ENCODE data around the gene ATXN2L. TPM values are rescaled to one million over a fixed set of nuclear protein-coding genes. Genes with fewer than 3 reads are reported as not detected.

The ATXN2L gene
- total RNA-seq, 1 experiment from 2014 or later = 335 TPM

- POLR2A ChIA-PET (ENCODE audit: low non-redundant PET) = no interaction called here
- BruUV-seq (replicated peaks) = no TSS peak
- H3K9me3 ChIP-seq (ENCODE audit: low read depth, low read length, poor library complexity, severe bottlenecking) = no peaks in the 10 kb centered on the region
- CTCF ChIA-PET = no interaction called here
- peaks cover 66% of the 10 kb centered on the region for H3K36me3 ChIP-seq (ENCODE audit: insufficient read depth, low read length, poor library complexity, severe bottlenecking)
- no peak for TF ChIP-seq CTCF (conservative IDR thresholded peaks at IDR 0.05; ENCODE audit: low read depth, low read length)
- no peak for TF ChIP-seq EZH2 (IDR thresholded peaks at IDR 0.05; ENCODE audit: borderline replicate concordance, low read depth, low read length, poor library complexity, severe bottlenecking)
- H3K27ac ChIP-seq (ENCODE audit: low read depth, low read length, poor library complexity, severe bottlenecking) = no peak overlapping the region
- no peak overlapping the region for H3K4me3 ChIP-seq (ENCODE audit: low read depth, low read length, poor library complexity, severe bottlenecking)
- DNase-seq (ENCODE audit: low spot score) = no peak
- H3K27me3 ChIP-seq (replicated peaks; ENCODE audit: insufficient read depth, low read depth, low read length, poor library complexity) = no peaks in the 10 kb centered on the region
- intact Hi-C loops (cut with micrococcal nuclease; ENCODE audit: unreplicated experiment) = no loop called here
- H3K4me1 ChIP-seq (ENCODE audit: insufficient read depth, low read length, poor library complexity, severe bottlenecking) = peaks cover 26% of the 10 kb centered on the region
Measured at GRCh38 chr16:28826141-28826540, 3.3 kb downstream of the ATXN2L start.

GRCh38 chr16:28829747-28830146 is 6.9 kb downstream of the ATXN2L start:
- ChIA-PET POLR2A (ENCODE audit: low non-redundant PET) (no interaction called here), CTCF (no interaction called here)
- intact Hi-C loops (cut with micrococcal nuclease; ENCODE audit: unreplicated experiment) = no loop called here
- Histone ChIP-seq H3K4me3 (ENCODE audit: low read depth, low read length, poor library complexity, severe bottlenecking) (no peak overlapping the region), H3K27me3 (replicated peaks; ENCODE audit: insufficient read depth, low read depth, low read length, poor library complexity) (no peaks in the 10 kb centered on the region), H3K27ac (ENCODE audit: low read depth, low read length, poor library complexity, severe bottlenecking) (no peak overlapping the region), H3K36me3 (ENCODE audit: insufficient read depth, low read length, poor library complexity, severe bottlenecking) (peaks cover 100% of the 10 kb centered on the region), H3K4me1 (ENCODE audit: insufficient read depth, low read length, poor library complexity, severe bottlenecking) (peaks cover 17% of the 10 kb centered on the region), H3K9me3 (ENCODE audit: low read depth, low read length, poor library complexity, severe bottlenecking) (no peaks in the 10 kb centered on the region)
- DNase-seq (ENCODE audit: low spot score) = no peak
- TF ChIP-seq EZH2 (IDR thresholded peaks at IDR 0.05; ENCODE audit: borderline replicate concordance, low read depth, low read length, poor library complexity, severe bottlenecking) = no peak
- TF ChIP-seq CTCF (conservative IDR thresholded peaks at IDR 0.05; ENCODE audit: low read depth, low read length) = no peak
- BruUV-seq (replicated peaks) = no TSS peak

GRCh38 chr16:28830531-28830930 is 7.7 kb downstream of the ATXN2L start:
- H3K27ac ChIP-seq (ENCODE audit: low read depth, low read length, poor library complexity, severe bottlenecking) = no peak overlapping the region
- BruUV-seq (replicated peaks) = no TSS peak
- H3K4me3 ChIP-seq (ENCODE audit: low read depth, low read length, poor library complexity, severe bottlenecking) = no peak overlapping the region
- peaks cover 9% of the 10 kb centered on the region for H3K4me1 ChIP-seq (ENCODE audit: insufficient read depth, low read length, poor library complexity, severe bottlenecking)
- H3K9me3 ChIP-seq (ENCODE audit: low read depth, low read length, poor library complexity, severe bottlenecking) = no peaks in the 10 kb centered on the region
- no peaks in the 10 kb centered on the region for H3K27me3 ChIP-seq (replicated peaks; ENCODE audit: insufficient read depth, low read depth, low read length, poor library complexity)
- DNase-seq (ENCODE audit: low spot score) = no peak
- H3K36me3 ChIP-seq (ENCODE audit: insufficient read depth, low read length, poor library complexity, severe bottlenecking) = peaks cover 100% of the 10 kb centered on the region
- no peak for TF ChIP-seq CTCF (conservative IDR thresholded peaks at IDR 0.05; ENCODE audit: low read depth, low read length)
- no peak for TF ChIP-seq EZH2 (IDR thresholded peaks at IDR 0.05; ENCODE audit: borderline replicate concordance, low read depth, low read length, poor library complexity, severe bottlenecking)
- intact Hi-C loops (cut with micrococcal nuclease; ENCODE audit: unreplicated experiment) = no loop called here
- POLR2A ChIA-PET (ENCODE audit: low non-redundant PET) = no interaction called here
- CTCF ChIA-PET = no interaction called here

All from A673 (cell line).